H9 (cell line): Measurements from ENCODE around the gene SPRY4. TPM values are rescaled to one million over a fixed set of nuclear protein-coding genes. Genes with fewer than 3 reads are reported as not detected.

ENCODE experiments used
- DNase-seq: peaks from one replicate; pipeline ENCODE4 v3.0.0-alpha.2; 2017
- H2AFZ ChIP-seq: one replicate; pipeline ENCODE4 v1.6.1; 2013; ENCODE audit warnings: mild to moderate bottlenecking, low read length, control low read depth, moderate library complexity
- H2AK5ac ChIP-seq: 2 replicates; pipeline ENCODE4 v1.6.1; 2013; ENCODE audit warnings: low read length, control low read depth, mixed read lengths; ENCODE audit not compliant: insufficient read length
- H2BK120ac ChIP-seq: one replicate; pipeline ENCODE4 v1.6.1; 2013; ENCODE audit warnings: low read depth, mild to moderate bottlenecking, low read length, control low read depth, inconsistent platforms; ENCODE audit not compliant: poor library complexity, severe bottlenecking
- H2BK12ac ChIP-seq: 2 replicates; pipeline ENCODE4 v1.6.1; 2013; ENCODE audit warnings: low read length, control low read depth, mixed read lengths, low read depth; ENCODE audit not compliant: insufficient read length
- H2BK15ac ChIP-seq: 2 replicates; pipeline ENCODE4 v1.6.1; 2013; ENCODE audit warnings: low read depth, low read length, control low read depth
- H2BK20ac ChIP-seq: one replicate; pipeline ENCODE4 v1.6.1; 2013; ENCODE audit warnings: low read depth, mild to moderate bottlenecking, low read length, control low read depth, inconsistent platforms; ENCODE audit not compliant: poor library complexity, severe bottlenecking
- H2BK5ac ChIP-seq: 2 replicates; pipeline ENCODE4 v1.6.1; 2013; ENCODE audit warnings: low read length, control low read depth, mixed read lengths; ENCODE audit not compliant: insufficient read length
- H3K14ac ChIP-seq: 2 replicates; pipeline ENCODE4 v1.6.1; 2013; ENCODE audit warnings: low read length, control low read depth; ENCODE audit not compliant: insufficient read depth
- H3K18ac ChIP-seq: 2 replicates; pipeline ENCODE4 v1.6.1; 2013; ENCODE audit warnings: low read depth, mild to moderate bottlenecking, mixed read lengths, low read length, control low read depth; ENCODE audit not compliant: insufficient read length
- H3K23ac ChIP-seq: 2 replicates; pipeline ENCODE4 v1.6.1; 2013; ENCODE audit warnings: low read length, control low read depth, mixed read lengths, low read depth; ENCODE audit not compliant: insufficient read length
- H3K23me2 ChIP-seq: 2 replicates; pipeline ENCODE4 v1.6.1; 2013; ENCODE audit warnings: low read depth, mild to moderate bottlenecking, mixed read lengths, low read length, control low read depth; ENCODE audit not compliant: insufficient read length, poor library complexity, severe bottlenecking
- H3K27ac ChIP-seq: 2 replicates; pipeline ENCODE4 v1.5.1; 2013; ENCODE audit warnings: low read length, control low read depth, mixed read lengths, low read depth; ENCODE audit not compliant: insufficient read length
- H3K27me3 ChIP-seq: 2 replicates; pipeline ENCODE4 v1.6.1; 2013; ENCODE audit warnings: low read length, control low read depth, inconsistent platforms; ENCODE audit not compliant: insufficient read depth
- H3K4ac ChIP-seq: 2 replicates; pipeline ENCODE4 v1.6.1; 2013; ENCODE audit warnings: low read depth, mild to moderate bottlenecking, control low read depth, inconsistent platforms, low read length, moderate library complexity
- H3K4me1 ChIP-seq: 2 replicates; pipeline ENCODE4 v1.6.1; 2013; ENCODE audit warnings: low read length, control low read depth, inconsistent platforms; ENCODE audit not compliant: insufficient read depth
- H3K4me2 ChIP-seq: 2 replicates; pipeline ENCODE4 v1.6.1; 2013; ENCODE audit warnings: low read length, control low read depth, mixed read lengths; ENCODE audit not compliant: insufficient read length, insufficient read depth
- H3K56ac ChIP-seq: 2 replicates; pipeline ENCODE4 v1.6.1; 2013; ENCODE audit warnings: low read depth, mild to moderate bottlenecking, mixed read lengths, low read length, control low read depth; ENCODE audit not compliant: insufficient read length
- H3K79me1 ChIP-seq: 2 replicates; pipeline ENCODE4 v1.6.1; 2013; ENCODE audit warnings: low read depth, mild to moderate bottlenecking, moderate library complexity, low read length, control low read depth, inconsistent platforms; ENCODE audit not compliant: insufficient read depth, poor library complexity, severe bottlenecking
- H3K79me2 ChIP-seq: 2 replicates; pipeline ENCODE4 v1.6.1; 2013; ENCODE audit warnings: low read length, control low read depth, inconsistent platforms; ENCODE audit not compliant: insufficient read depth
- H3K9ac ChIP-seq: 2 replicates; pipeline ENCODE4 v1.6.1; 2013; ENCODE audit warnings: low read length, control low read depth, mixed read lengths; ENCODE audit not compliant: insufficient read length; ENCODE audit errors: extremely low read depth
- H3K9me3 ChIP-seq: one replicate; pipeline ENCODE4 v1.6.1; 2013; ENCODE audit warnings: low read depth, low read length, inconsistent platforms; ENCODE audit not compliant: control insufficient read depth
- H3T11ph ChIP-seq: one replicate; pipeline ENCODE4 v1.6.1; 2013; ENCODE audit warnings: mild to moderate bottlenecking, low read length, control low read depth, inconsistent platforms
- H4K20me1 ChIP-seq: one replicate; pipeline ENCODE4 v1.6.1; 2013; ENCODE audit not compliant: control insufficient read depth, insufficient read length, insufficient read depth
- H4K5ac ChIP-seq: 2 replicates; pipeline ENCODE4 v1.6.1; 2013; ENCODE audit warnings: low read depth, mild to moderate bottlenecking, mixed read lengths, low read length, control low read depth; ENCODE audit not compliant: insufficient read length
- H4K8ac ChIP-seq: replicated peaks from 2 replicates; pipeline ENCODE4 v1.6.1; 2013; ENCODE audit warnings: low read length, control low read depth, mixed read lengths, low read depth; ENCODE audit not compliant: insufficient read length
- H4K91ac ChIP-seq: 2 replicates; pipeline ENCODE4 v1.6.1; 2013; ENCODE audit warnings: low read depth, mild to moderate bottlenecking, moderate library complexity, mixed read lengths, low read length, control low read depth; ENCODE audit not compliant: insufficient read length
- H3K27ac Mint-ChIP-seq, 3 experiments: 2 replicates in 2 of 3; 3 replicates in 1 of 3; pipeline ENCODE4 v1.8.0; 2020 to 2021; ENCODE audit warnings: mixed read lengths in 3 of 3, mild to moderate bottlenecking in 1 of 3, moderate library complexity in 1 of 3
- H3K27me3 Mint-ChIP-seq: 2 replicates; pipeline ENCODE4 v1.8.0; 2021; ENCODE audit warnings: low read depth, mild to moderate bottlenecking, moderate library complexity, mixed read lengths
- H3K36me3 Mint-ChIP-seq, 3 experiments: 2 replicates in 2 of 3; 3 replicates in 1 of 3; pipeline ENCODE4 v1.8.0; 2020 to 2021; ENCODE audit warnings: low read depth in 3 of 3, mixed read lengths in 3 of 3; ENCODE audit not compliant: insufficient read depth in 1 of 3
- H3K4me1 Mint-ChIP-seq, 2 experiments: 2 replicates each; pipeline ENCODE4 v1.8.0; 2020; ENCODE audit warnings: mixed read lengths in 2 of 2
- H3K4me3 Mint-ChIP-seq, 2 experiments: 2 replicates in 1 of 2; 3 replicates in 1 of 2; pipeline ENCODE4 v1.8.0; 2020 to 2021; ENCODE audit warnings: mild to moderate bottlenecking in 2 of 2, mixed read lengths in 2 of 2, moderate library complexity in 1 of 2
- H3K9me3 Mint-ChIP-seq, 2 experiments: 2 replicates in 1 of 2; 3 replicates in 1 of 2; pipeline ENCODE4 v1.8.0; 2020; ENCODE audit warnings: mild to moderate bottlenecking in 2 of 2, mixed read lengths in 2 of 2, moderate library complexity in 1 of 2
- WGBS: extraction: QIAGEN DNeasy Blood & Tissue Kit; methylation state at CpG from one replicate; pipeline ENCODE4 v1.1.7; 2013; ENCODE audit warnings: missing lambda C conversion rate, low lambda C conversion rate, mixed read lengths; ENCODE audit not compliant: insufficient read length; ENCODE audit errors: extremely low coverage; 5-methylcytosine and 5-hydroxymethylcytosine counted together
- total RNA-seq: library from RNA; stranded (reverse); gene quantifications from 2 replicates; pipeline ENCODE4 v1.2.1, GENCODE V29; 2021
- TF ChIP-seq, protein P1 (sequence below): fragments of 200-600 bp; sonication (generic); conservative IDR thresholded peaks from 3 replicates; pipeline ENCODE4 v1.8.0; 2021; ENCODE audit warnings: antibody characterized with exemption, mild to moderate bottlenecking

Gene SPRY4
- total RNA-seq, 1 experiment from 2014 or later = 92.4 TPM

DNA sequence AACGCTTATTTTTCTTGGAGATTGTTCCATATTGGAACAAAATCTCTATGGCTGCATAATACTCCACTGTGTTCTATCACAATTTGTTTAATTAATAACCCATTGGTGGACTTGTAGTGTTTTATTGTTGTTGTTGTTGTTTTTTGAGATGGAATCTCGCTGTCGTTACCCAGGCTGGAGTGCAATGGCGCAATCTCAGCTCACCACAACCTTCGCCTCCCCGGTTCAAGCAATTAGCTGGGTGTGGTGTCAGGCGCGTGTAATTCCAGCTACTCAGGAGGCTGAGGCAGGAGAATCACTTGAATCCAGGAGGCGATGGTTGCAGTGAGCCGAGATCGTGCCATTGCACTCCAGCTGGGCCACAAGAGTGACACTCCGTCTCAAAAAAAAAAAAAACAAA, 38.7 kb downstream of the SPRY4 start:
- H3K9me3 ChIP-seq = no peaks in the 10 kb centered on the region
- no peak overlapping the region for H2BK15ac ChIP-seq
- H2AFZ ChIP-seq = no peak overlapping the region
- H4K20me1 ChIP-seq = no peaks in the 10 kb centered on the region
- Mint-ChIP-seq H3K27me3 (no peaks in the 10 kb centered on the region; the same call in none of the 2 replicates), H3K27ac (peak overlapping the region in 1 of 3 experiments; percentile 67; a peak in 2 of 7 replicates), H3K9me3 (no peaks in the 10 kb centered on the region), H3K4me1 (peaks cover 42 to 45% of the 10 kb centered on the region in 2 experiments), H3K4me3 (no peak overlapping the region), H3K36me3 (peaks cover 0 to 5% (median 0%) of the 10 kb centered on the region in 3 experiments; a peak in 3 of 7 replicates)
- no peak overlapping the region for H2AK5ac ChIP-seq
- no peak overlapping the region for H3K14ac ChIP-seq
- H3K23me2 ChIP-seq = no peaks in the 10 kb centered on the region
- DNase-seq = no peak
- H3K23ac ChIP-seq = no peak overlapping the region
- no peak overlapping the region for H4K8ac ChIP-seq
- no CpG with 5 or more reads among the region's 12 CpGs for WGBS
- H3K4ac ChIP-seq = no peak overlapping the region
- H3K27ac ChIP-seq = no peak overlapping the region
- H3K9ac ChIP-seq = no peak overlapping the region
- no peak overlapping the region for H2BK12ac ChIP-seq
- no peak overlapping the region for H3K4me2 ChIP-seq
- no peak overlapping the region for H3K56ac ChIP-seq
- TF ChIP-seq, protein P1, sequence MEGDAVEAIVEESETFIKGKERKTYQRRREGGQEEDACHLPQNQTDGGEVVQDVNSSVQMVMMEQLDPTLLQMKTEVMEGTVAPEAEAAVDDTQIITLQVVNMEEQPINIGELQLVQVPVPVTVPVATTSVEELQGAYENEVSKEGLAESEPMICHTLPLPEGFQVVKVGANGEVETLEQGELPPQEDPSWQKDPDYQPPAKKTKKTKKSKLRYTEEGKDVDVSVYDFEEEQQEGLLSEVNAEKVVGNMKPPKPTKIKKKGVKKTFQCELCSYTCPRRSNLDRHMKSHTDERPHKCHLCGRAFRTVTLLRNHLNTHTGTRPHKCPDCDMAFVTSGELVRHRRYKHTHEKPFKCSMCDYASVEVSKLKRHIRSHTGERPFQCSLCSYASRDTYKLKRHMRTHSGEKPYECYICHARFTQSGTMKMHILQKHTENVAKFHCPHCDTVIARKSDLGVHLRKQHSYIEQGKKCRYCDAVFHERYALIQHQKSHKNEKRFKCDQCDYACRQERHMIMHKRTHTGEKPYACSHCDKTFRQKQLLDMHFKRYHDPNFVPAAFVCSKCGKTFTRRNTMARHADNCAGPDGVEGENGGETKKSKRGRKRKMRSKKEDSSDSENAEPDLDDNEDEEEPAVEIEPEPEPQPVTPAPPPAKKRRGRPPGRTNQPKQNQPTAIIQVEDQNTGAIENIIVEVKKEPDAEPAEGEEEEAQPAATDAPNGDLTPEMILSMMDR = no peak
- H3K79me1 ChIP-seq = no peaks in the 10 kb centered on the region
- H3K79me2 ChIP-seq = peaks cover 1% of the 10 kb centered on the region; the same call in 1 of the 2 replicates
- H2BK20ac ChIP-seq = no peak overlapping the region
- H3K4me1 ChIP-seq = 0 out of 2 replicates have a peak, but pooled peaks cover 4% of the 10 kb centered on the region
- H2BK5ac ChIP-seq = no peak overlapping the region
- H3K18ac ChIP-seq = no peak overlapping the region
- H2BK120ac ChIP-seq = no peak overlapping the region
- H3K27me3 ChIP-seq = no peaks in the 10 kb centered on the region
- H4K5ac ChIP-seq = no peak overlapping the region
- H4K91ac ChIP-seq = no peak overlapping the region
- no peak overlapping the region for H3T11ph ChIP-seq
